Effector memory CD8-positive, alpha-beta T cell (primary cell): Measurements from ENCODE around the gene NHERF2.

Experiments
- ATAC-seq: fragments of 150-1000 bp; cut with Tn5 transposase; replicated peaks from 2 replicates; pipeline ENCODE4 v1.10.0; 2021; ENCODE audit warnings: mild to moderate bottlenecking, moderate library complexity
- DNase-seq, 3 experiments: peaks; one replicate each; pipeline ENCODE4 v3.0.0; 2021
- H3K27ac Mint-ChIP-seq, 2 donors: one replicate each; pipeline ENCODE4 v1.8.0; 2022; ENCODE audit warnings: mild to moderate bottlenecking in 2 of 2, mixed read lengths in 2 of 2, moderate library complexity in 2 of 2
- H3K27me3 Mint-ChIP-seq, 2 donors: one replicate each; pipeline ENCODE4 v1.8.0; 2022; ENCODE audit warnings: mixed read lengths in 2 of 2
- H3K36me3 Mint-ChIP-seq: one replicate; pipeline ENCODE4 v1.8.0; 2022; ENCODE audit warnings: mild to moderate bottlenecking, moderate library complexity, mixed read lengths; ENCODE audit not compliant: insufficient read depth
- H3K4me1 Mint-ChIP-seq, 2 donors: one replicate each; pipeline ENCODE4 v1.8.0; 2022; ENCODE audit warnings: low read depth in 2 of 2, mixed read lengths in 2 of 2
- H3K4me3 Mint-ChIP-seq, 2 donors: one replicate each; pipeline ENCODE4 v1.8.0; 2022; ENCODE audit warnings: mild to moderate bottlenecking in 2 of 2, mixed read lengths in 2 of 2, moderate library complexity in 2 of 2
- H3K9me3 Mint-ChIP-seq, 2 donors: one replicate each; pipeline ENCODE4 v1.8.0; 2022; ENCODE audit warnings: mixed read lengths in 2 of 2

Gene NHERF2

GRCh38 chr16:1984347-1985225 lies 42.1 kb upstream of the NHERF2 start:
- no peak for DNase-seq
- H3K36me3 Mint-ChIP-seq, result peaks cover 9% of the 10 kb centered on the region
- ATAC-seq, result peak; percentile 41
- H3K4me1 Mint-ChIP-seq, result peaks cover 7 to 19% of the 10 kb centered on the region in 2 donors
- peaks cover 5 to 47% of the 10 kb centered on the region in 2 donors for H3K27me3 Mint-ChIP-seq
- peak overlapping the region in 1 of 2 donors; percentile 49 for H3K27ac Mint-ChIP-seq
- H3K9me3 Mint-ChIP-seq, result no peaks in the 10 kb centered on the region
- H3K4me3 Mint-ChIP-seq, result peak overlapping the region; percentile 69 to 75

- Mint-ChIP-seq H3K4me3 (peak overlapping the region; percentile 69 to 75), H3K36me3 (peaks cover 9% of the 10 kb centered on the region), H3K4me1 (peaks cover 7 to 22% of the 10 kb centered on the region in 2 donors), H3K27me3 (peaks cover 5 to 40% of the 10 kb centered on the region in 2 donors), H3K9me3 (no peaks in the 10 kb centered on the region), H3K27ac (no peak overlapping the region)
- DNase-seq (no peak), ATAC-seq (no peak)
Observed at GRCh38 chr16:1985466-1986150, 41.1 kb upstream of the NHERF2 start.

- DNase-seq, result no peak
- H3K27ac Mint-ChIP-seq, result peak overlapping the region in 1 of 2 donors; percentile 39
- no peak overlapping the region for H3K4me3 Mint-ChIP-seq
Observed at GRCh38 chr16:1987198-1987597, 39.5 kb upstream of the NHERF2 start.

DNA sequence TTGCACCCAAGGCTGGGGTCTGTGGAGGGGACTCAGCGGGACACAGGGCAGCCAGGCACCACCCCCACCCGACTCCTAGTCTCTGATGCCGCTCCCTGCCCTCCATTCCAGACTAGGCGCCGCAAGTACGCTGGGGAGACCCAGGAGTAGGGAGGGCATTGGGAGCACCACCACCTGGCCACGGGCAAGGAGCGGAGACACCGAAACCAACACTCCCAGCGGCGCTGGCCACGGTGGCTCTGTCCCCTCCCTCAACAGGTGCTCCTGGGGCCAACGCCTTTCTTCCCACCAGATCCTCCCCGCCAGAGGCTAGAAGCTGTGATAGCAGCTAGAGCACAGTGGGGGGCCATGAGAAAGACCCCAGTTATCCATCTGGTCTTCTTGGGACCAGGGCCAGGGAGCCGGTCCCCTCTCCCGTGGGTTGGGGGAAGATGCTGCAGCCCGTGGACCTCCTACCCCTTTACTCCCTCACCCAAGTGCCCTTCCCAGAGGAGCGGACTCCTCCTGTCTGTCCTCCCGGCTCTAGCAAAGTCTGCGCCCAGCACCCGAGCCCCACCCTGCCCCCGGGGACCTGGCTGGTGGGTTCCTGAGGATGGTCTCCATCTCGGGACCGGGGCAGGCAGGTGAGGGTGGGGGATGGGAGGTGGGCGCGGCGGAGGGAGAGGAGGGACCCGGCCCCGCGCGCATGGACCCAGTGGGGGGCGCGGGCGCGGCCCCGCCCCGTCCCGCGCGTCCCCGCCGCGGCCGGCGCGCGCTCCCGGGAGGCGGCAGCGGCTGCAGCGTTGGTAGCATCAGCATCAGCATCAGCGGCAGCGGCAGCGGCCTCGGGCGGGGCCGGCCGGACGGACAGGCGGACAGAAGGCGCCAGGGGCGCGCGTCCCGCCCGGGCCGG lies 37.2 kb upstream of the NHERF2 start, which contains the start of gene SYNGR3:
TSS of gene SYNGR3 (plus strand) at position 762 of the 892 bp plus-strand sequence. CDS start 133 bp downstream, outside the sequence.
- H3K36me3 Mint-ChIP-seq, result peaks cover 12% of the 10 kb centered on the region
- peak within 1 kb of the TSS; percentile 54 to 88 for H3K27ac Mint-ChIP-seq
- H3K4me1 Mint-ChIP-seq, result peaks cover 16% of the 10 kb centered on the region in 2 donors
- H3K27me3 Mint-ChIP-seq, result peaks cover 5 to 12% of the 10 kb centered on the region in 2 donors
- H3K4me3 Mint-ChIP-seq, result peak within 1 kb of the TSS; percentile 76 to 80
- no peak for DNase-seq
- no peak for ATAC-seq
- no peaks in the 10 kb centered on the region for H3K9me3 Mint-ChIP-seq

More at GRCh38 chr16:1987198-1987597, 39.5 kb upstream of the NHERF2 start:
- peaks cover 12% of the 10 kb centered on the region for H3K36me3 Mint-ChIP-seq
- peaks cover 5 to 24% of the 10 kb centered on the region in 2 donors for H3K27me3 Mint-ChIP-seq
- ATAC-seq, result no peak
- H3K9me3 Mint-ChIP-seq, result no peaks in the 10 kb centered on the region
- peaks cover 16 to 24% of the 10 kb centered on the region in 2 donors for H3K4me1 Mint-ChIP-seq

- Mint-ChIP-seq H3K36me3 (peaks cover 12% of the 10 kb centered on the region), H3K4me3 (peak overlapping the region in 1 of 2 donors; percentile 76), H3K27ac (peak overlapping the region in 1 of 2 donors; percentile 88), H3K4me1 (peaks cover 12 to 13% of the 10 kb centered on the region in 2 donors), H3K27me3 (peaks cover 5 to 12% of the 10 kb centered on the region in 2 donors), H3K9me3 (no peaks in the 10 kb centered on the region)
- no peak for DNase-seq
- ATAC-seq, result no peak
Observed at GRCh38 chr16:1990101-1990350, 36.7 kb upstream of the NHERF2 start.

GRCh38 chr16:1990351-1991134 lies 36.2 kb upstream of the NHERF2 start:
- H3K36me3 Mint-ChIP-seq, result peaks cover 12% of the 10 kb centered on the region
- H3K27me3 Mint-ChIP-seq, result peaks cover 5 to 12% of the 10 kb centered on the region in 2 donors
- peak overlapping the region; percentile 54 to 88 for H3K27ac Mint-ChIP-seq
- peaks cover 12 to 13% of the 10 kb centered on the region in 2 donors for H3K4me1 Mint-ChIP-seq
- ATAC-seq (no peak), DNase-seq (peak in 1 of 3 experiments; percentile 40)
- no peaks in the 10 kb centered on the region for H3K9me3 Mint-ChIP-seq
- peak overlapping the region; percentile 76 to 80 for H3K4me3 Mint-ChIP-seq

- peaks cover 12 to 13% of the 10 kb centered on the region in 2 donors for H3K4me1 Mint-ChIP-seq
- peak overlapping the region; percentile 54 to 88 for H3K27ac Mint-ChIP-seq
- H3K4me3 Mint-ChIP-seq, result peak overlapping the region; percentile 76 to 80
- peaks cover 12% of the 10 kb centered on the region for H3K36me3 Mint-ChIP-seq
- DNase-seq, result peak; percentile 49 to 53 (median 52)
- H3K27me3 Mint-ChIP-seq, result peaks cover 5 to 12% of the 10 kb centered on the region in 2 donors
- peak; percentile 59 for ATAC-seq
- H3K9me3 Mint-ChIP-seq, result no peaks in the 10 kb centered on the region
Observed at GRCh38 chr16:1991135-1991551, 35.6 kb upstream of the NHERF2 start.

DNA sequence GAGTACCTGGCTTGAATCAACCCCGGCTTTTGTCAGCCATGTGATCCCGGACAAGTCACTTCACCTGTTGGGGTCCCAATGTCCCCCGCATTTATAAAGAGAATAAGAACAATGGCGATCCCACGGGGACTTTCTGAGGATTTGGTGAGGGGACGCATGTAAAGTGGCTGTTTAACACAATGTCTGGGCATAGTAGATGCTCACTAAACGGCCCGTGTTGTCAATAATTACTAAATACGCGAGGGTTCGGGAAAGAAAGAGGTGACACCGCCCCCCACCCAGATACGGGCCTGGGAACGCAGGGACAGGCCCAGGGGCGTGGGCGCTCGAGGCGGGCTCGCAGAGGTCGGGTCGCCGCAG lies 35.1 kb upstream of the NHERF2 start:
- DNase-seq (no peak), ATAC-seq (no peak)
- Mint-ChIP-seq H3K27ac (peak overlapping the region; percentile 54 to 88), H3K4me1 (peaks cover 12 to 13% of the 10 kb centered on the region in 2 donors), H3K27me3 (peaks cover 5 to 12% of the 10 kb centered on the region in 2 donors), H3K4me3 (peak overlapping the region; percentile 76 to 80), H3K9me3 (no peaks in the 10 kb centered on the region), H3K36me3 (peaks cover 12% of the 10 kb centered on the region)

DNA sequence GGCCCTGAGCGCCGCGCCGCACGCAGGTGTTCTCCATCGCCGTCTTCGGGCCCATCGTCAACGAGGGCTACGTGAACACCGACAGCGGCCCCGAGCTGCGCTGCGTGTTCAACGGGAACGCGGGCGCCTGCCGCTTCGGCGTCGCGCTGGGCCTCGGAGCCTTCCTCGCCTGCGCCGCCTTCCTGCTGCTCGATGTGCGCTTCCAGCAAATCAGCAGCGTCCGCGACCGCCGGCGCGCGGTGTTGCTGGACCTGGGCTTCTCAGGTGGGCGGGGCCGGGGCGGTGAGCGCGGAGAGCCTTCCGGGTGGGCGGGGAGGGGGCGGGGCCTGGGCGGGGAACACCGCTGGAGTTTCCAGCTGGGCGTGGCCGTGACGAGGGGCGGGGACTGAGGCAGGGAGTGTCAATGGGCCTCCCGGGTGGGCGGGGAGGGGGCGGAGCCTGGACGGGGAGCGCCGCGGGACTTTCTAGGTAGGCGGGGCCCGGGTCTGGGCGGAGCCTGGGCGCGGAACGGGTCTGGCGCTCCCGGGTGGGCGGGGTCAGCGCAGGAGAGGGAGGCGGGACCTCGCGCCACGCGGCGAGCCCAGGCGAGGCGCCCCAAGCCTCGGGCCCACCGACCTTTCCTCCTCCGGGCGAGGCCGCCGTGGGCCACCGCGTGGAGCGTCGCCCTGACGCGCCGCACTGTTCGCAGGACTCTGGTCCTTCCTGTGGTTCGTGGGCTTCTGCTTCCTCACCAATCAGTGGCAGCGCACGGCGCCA lies 34.6 kb upstream of the NHERF2 start:
- ATAC-seq (peak; percentile 72), DNase-seq (peak; percentile 94 to 98 (median 94))
- Mint-ChIP-seq H3K27ac (peak overlapping the region; percentile 54 to 88), H3K9me3 (no peaks in the 10 kb centered on the region), H3K27me3 (peaks cover 5 to 12% of the 10 kb centered on the region in 2 donors), H3K36me3 (peaks cover 14% of the 10 kb centered on the region), H3K4me1 (peaks cover 12 to 13% of the 10 kb centered on the region in 2 donors), H3K4me3 (peak overlapping the region; percentile 76 to 80)

DNA sequence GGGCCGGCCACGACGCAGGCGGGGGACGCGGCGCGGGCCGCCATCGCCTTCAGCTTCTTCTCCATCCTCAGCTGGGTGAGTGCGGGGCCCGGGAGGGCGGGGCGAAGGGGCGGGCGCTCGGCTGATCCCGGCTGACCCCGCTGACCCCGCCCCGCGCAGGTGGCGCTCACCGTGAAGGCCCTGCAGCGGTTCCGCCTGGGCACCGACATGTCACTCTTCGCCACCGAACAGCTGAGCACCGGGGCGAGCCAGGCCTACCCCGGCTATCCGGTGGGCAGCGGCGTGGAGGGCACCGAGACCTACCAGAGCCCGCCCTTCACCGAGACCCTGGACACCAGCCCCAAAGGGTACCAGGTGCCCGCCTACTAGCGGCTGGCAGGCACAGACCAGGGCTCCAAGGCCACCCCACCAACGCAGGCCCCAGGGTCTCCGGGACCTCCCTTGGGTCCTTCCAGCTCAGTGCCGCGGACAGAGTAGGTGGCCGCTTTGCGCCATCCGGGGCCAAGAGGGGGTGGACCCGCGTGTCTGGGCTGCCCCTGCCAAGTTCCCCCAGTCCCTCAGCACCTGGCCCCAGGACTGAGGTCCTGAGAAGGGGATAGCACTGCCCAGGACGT lies 33.9 kb upstream of the NHERF2 start:
- no peaks in the 10 kb centered on the region for H3K9me3 Mint-ChIP-seq
- peak overlapping the region in 1 of 2 donors; percentile 21 for H3K4me3 Mint-ChIP-seq
- no peak overlapping the region for H3K27ac Mint-ChIP-seq
- ATAC-seq (no peak), DNase-seq (no peak)
- peaks cover 5 to 12% of the 10 kb centered on the region in 2 donors for H3K27me3 Mint-ChIP-seq
- peaks cover 12 to 13% of the 10 kb centered on the region in 2 donors for H3K4me1 Mint-ChIP-seq
- peaks cover 21% of the 10 kb centered on the region for H3K36me3 Mint-ChIP-seq

DNA sequence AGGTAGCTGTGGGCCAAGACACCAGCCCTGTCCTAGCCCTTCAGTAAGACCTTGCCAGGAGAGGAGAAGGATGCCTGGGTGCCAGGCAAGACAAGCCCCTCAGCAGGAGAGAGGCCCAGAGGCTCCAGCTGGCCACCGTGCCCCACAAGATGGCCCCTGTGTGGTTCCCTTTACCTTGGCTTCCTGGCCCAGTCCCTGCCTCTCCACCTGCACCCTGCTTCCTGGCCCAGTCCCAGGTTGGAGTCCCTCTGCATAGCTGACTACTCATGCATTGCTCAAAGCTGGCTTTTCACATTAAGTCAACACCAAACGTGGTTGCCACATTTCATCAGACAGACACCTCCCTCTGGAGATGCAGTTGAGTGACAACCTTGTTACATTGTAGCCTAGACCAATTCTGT lies 33.0 kb upstream of the NHERF2 start:
- Mint-ChIP-seq H3K27ac (peak overlapping the region; percentile 17 to 65), H3K27me3 (peaks cover 5 to 8% of the 10 kb centered on the region in 2 donors), H3K36me3 (peaks cover 26% of the 10 kb centered on the region), H3K9me3 (no peaks in the 10 kb centered on the region), H3K4me1 (peaks cover 12 to 13% of the 10 kb centered on the region in 2 donors), H3K4me3 (peak overlapping the region; percentile 21 to 22)
- no peak for ATAC-seq
- DNase-seq, result no peak
